GM18873 (cell line): ENCODE data around the gene CC2D1B.

Experiments used
- ATAC-seq: cut with Tn5 transposase; IDR thresholded peaks from one replicate; pipeline ENCODE4 v1.9.1; 2021; ENCODE audit warnings: mild to moderate bottlenecking, moderate library complexity, moderate number of reproducible peaks; ENCODE audit not compliant: unreplicated experiment, low FRiP score

The CC2D1B gene

DNA sequence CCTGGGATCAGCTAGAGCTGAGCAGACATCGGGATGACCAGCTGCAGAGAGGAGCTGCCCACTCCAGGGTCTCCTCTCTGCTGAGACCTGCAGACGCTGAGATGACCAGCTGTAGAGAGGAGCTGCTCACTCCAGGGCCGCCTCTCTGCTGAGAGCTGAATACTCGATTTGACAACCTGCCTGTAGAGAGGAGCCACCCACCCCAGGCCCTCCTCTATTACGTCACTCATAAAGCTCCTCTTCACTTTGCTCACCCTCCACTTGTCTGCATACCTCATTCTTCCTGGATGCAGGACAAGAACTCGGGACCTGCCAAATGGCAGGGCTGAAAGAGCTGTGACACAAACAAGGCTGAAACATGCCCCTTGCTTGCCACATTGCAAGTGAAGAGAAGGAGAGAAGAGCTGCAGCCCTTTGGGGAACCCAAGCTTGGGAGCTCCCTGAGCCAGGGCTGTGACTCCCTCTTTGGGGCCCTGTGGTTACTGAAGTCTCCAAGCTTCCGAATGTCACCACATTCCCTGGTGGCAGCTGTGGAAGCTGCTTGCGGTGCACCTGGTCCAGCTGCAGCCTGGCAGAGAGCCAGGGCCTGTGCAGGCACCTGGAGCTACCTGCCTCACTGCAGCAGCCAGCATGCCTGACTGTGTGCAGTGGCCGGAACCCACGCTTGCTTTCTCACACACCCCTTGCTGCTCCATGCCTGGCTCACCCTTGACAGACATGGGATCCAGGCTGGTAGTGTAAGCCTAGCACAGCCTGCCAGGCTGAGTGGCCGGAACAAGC, 59.6 kb downstream of the CC2D1B start:
- no peak for ATAC-seq

- no peak for ATAC-seq
Measured at GRCh38 chr1:52305417-52306226, 60.4 kb downstream of the CC2D1B start.
